ENCODE data around the gene FAM168A. TPM values are rescaled to one million over a fixed set of nuclear protein-coding genes. Genes with fewer than 3 reads are reported as not detected.

The FAM168A gene
- total and polyA plus RNA-seq, 10 of the 15 experiments (the other 5 are each of a cell fraction or from before 2014, with no cell fraction given): 1.7 to 20.0 (median 10.0) TPM

GRCh38 chr11:73454987-73455386 lies 142.9 kb downstream of the FAM168A start:
- RAD21 ChIA-PET (ENCODE audit: unreplicated experiment): no interaction called here
- SMC1A ChIA-PET (ENCODE audit: uncharacterized antibody, unreplicated experiment): interaction anchor here (1.4 kb wide), 1 partner anchor 91 kb away, joined by 3 read pairs; no protein-coding TSS in a partner anchor

More at GRCh38 chr11:73454987-73455386, 142.9 kb downstream of the FAM168A start:
- H3K4me3 ChIP-seq: no peak overlapping the region
- POLR2A ChIA-PET: no interaction called here
- H3K4me2 ChIP-seq (ENCODE audit: control insufficient read depth, insufficient read depth): no peak overlapping the region
- DNase-seq (ENCODE audit: low read depth, low spot score) (no peak), FAIRE-seq (no peak), ATAC-seq (no peak)
- WGBS (ENCODE audit: insufficient coverage, insufficient replicate concordance, low lambda C conversion rate, missing lambda C conversion rate): 92% methylated on average over 9 of the region's 9 CpGs
- no peak overlapping the region for H3K9ac ChIP-seq (ENCODE audit: control insufficient read depth, insufficient read depth, low read length)
- H3K27ac ChIP-seq (ENCODE audit: control insufficient read depth, insufficient read depth): no peak overlapping the region
- H3K79me2 ChIP-seq (ENCODE audit: control insufficient read depth, insufficient read depth, low read length): no peaks in the 10 kb centered on the region
- CTCF ChIA-PET: interaction anchor here (0.7 to 3.1 kb wide), 3 partner anchors 11 to 1543 kb away, joined by 3 to 8 read pairs (median 5); no protein-coding TSS in a partner anchor
- no peaks in the 10 kb centered on the region for H3K9me3 ChIP-seq (replicated peaks; ENCODE audit: control insufficient read depth, insufficient read depth, low read length)
- no peaks in the 10 kb centered on the region for H3K36me3 ChIP-seq (ENCODE audit: control insufficient read depth in 2 of 2, insufficient read depth in 2 of 2, low read length in 1 of 2)
- no peaks in the 10 kb centered on the region for H3K27me3 ChIP-seq (replicated peaks in 1 of 2; ENCODE audit: control insufficient read depth in 2 of 2, insufficient read depth in 2 of 2, low read length in 1 of 2)
- no peaks in the 10 kb centered on the region for H4K20me1 ChIP-seq (ENCODE audit: control insufficient read depth, insufficient read depth)
- no TSS peak for BruUV-seq (replicated peaks)
- H2AFZ ChIP-seq (ENCODE audit: control insufficient read depth, low read depth, low read length): no peak overlapping the region
- intact Hi-C loops (cut with micrococcal nuclease; ENCODE audit: unreplicated experiment): no loop called here
- in situ Hi-C loops (cut with MboI): no loop called here
- H3K4me1 ChIP-seq (ENCODE audit: control insufficient read depth, insufficient read depth, low read length): no peaks in the 10 kb centered on the region
- TF ChIP-seq BRCA1 (IDR thresholded peaks at IDR 0.05; ENCODE audit: low read depth, low read length) (no peak), YY1 (IDR thresholded peaks at IDR 0.05; ENCODE audit: low read depth, low read length) (no peak), ZBTB11 (CRISPR knock-in tag; IDR thresholded peaks at IDR 0.05) (no peak), IKZF1 (conservative IDR thresholded peaks at IDR 0.05) (no peak), SIX5 (IDR thresholded peaks at IDR 0.05; ENCODE audit: low read depth, low read length, severe bottlenecking) (no peak), ZZZ3 (IDR thresholded peaks at IDR 0.05; ENCODE audit: control insufficient read depth, insufficient read length, low read depth) (no peak)
